NCI-H1092 treated with DMSO at 0.1 percent for 48 hours (cell line): ENCODE results near the gene OR7A10.

Experiments used
- DNase-seq: peaks from one replicate; lab custom pipeline; 2025; lab: John Stamatoyannopoulos, UW

OR7A10 gene

GRCh38 chr19:14848822-14849221 is at the start of gene OR7A10:
OR7A10 (minus strand) TSS chr19:14848922; CDS start chr19:14841877, 7,045 bp downstream.
- no peak for DNase-seq

GRCh38 chr19:14890643-14891379 is 42.1 kb upstream of the OR7A10 start:
- DNase-seq = no peak

- no peak for DNase-seq
These were observed 41.4 kb upstream of the OR7A10 start for GRCh38 chr19:14889994-14890642.

- DNase-seq = no peak
These were observed 37.3 kb upstream of the OR7A10 start, which contains the start of gene OR7A17 for GRCh38 chr19:14886032-14886431. OR7A17 (minus strand) TSS chr19:14886132; CDS start chr19:14881355, 4,777 bp downstream.

DNA sequence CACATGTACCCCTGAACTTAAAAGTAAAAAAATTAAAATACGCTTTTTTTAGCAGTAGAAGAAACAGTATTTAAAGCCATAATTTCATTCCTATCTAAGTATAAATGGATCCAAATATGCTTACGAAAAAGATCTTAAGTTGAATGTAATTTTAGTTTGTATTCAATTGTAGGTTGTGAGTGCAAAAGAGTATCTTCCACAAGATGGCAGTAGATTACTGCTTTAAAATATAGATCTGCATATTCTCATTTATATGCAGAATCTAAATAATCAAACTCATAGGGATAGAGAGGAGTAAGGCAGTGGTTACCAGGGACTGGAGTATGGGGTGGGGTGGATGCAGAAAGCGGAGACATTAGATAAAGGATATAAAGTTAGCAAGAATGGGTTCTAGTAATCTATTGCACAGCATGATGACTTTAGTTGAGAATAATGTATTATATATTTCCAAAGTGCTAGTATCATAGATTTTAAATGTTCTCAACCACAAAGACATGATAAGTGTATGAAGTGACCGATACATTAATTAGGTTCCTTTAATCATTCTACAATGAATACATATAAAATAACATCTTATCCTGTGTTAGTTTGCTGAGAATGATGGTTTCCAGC is 23.0 kb upstream of the OR7A10 start:
- DNase-seq = peak; percentile 4

DNA sequence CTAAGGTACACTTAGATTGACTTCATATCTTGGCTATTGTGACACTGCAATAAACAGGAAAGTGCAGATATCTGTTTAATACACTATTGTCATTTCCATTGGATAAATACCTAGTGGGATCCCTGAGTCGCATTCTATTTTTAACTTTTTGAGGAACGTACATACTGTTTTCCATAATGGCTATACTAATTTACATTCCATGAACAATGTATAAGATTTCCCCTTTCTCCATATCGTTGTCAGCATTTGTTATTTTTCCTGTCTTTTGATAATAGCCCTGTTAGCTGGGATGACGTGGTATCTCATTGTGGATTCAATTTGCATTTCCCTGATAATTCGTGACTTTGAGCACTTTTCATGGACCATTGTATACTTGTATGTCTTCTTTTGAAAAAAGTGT is 19.8 kb upstream of the OR7A10 start:
- DNase-seq = no peak

GRCh38 chr19:14843578-14843977 is 5.1 kb downstream of the OR7A10 start:
- no peak for DNase-seq

GRCh38 chr19:14843169-14843568 is 5.6 kb downstream of the OR7A10 start:
- no peak for DNase-seq

- DNase-seq = no peak
These were observed 8.5 kb downstream of the OR7A10 start for GRCh38 chr19:14840206-14840605.

- DNase-seq = no peak
These were observed 11.3 kb downstream of the OR7A10 start for GRCh38 chr19:14837391-14837790.

GRCh38 chr19:14835011-14835410 is 13.7 kb downstream of the OR7A10 start, which contains the start of the genes OR7A5 and OR7C1:
OR7A5 (minus strand) TSS chr19:14835185; CDS start chr19:14828241, 6,944 bp downstream.
OR7C1 (minus strand) TSS chr19:14835185; CDS start chr19:14800136, 35,049 bp downstream.
- DNase-seq = no peak

DNA sequence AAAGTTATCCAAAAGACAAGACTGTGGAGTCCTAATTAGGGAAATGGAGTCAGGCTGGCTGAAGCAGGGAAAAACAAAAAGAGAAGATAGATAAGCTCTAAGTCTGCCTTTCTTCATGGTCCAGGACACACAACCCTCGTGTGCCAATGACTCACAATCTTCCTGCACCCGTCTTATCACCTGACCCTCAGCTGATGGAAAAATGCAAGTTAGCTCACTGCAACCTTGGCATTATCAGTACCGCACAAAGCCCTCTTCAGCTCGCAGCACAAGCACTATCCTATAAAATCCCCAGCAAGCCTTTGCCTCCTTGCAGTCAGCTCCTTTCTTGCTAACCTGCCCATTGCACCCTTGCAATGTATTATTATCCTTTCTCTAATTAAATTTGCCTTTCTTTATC is 18.0 kb downstream of the OR7A10 start:
- DNase-seq = no peak

DNA sequence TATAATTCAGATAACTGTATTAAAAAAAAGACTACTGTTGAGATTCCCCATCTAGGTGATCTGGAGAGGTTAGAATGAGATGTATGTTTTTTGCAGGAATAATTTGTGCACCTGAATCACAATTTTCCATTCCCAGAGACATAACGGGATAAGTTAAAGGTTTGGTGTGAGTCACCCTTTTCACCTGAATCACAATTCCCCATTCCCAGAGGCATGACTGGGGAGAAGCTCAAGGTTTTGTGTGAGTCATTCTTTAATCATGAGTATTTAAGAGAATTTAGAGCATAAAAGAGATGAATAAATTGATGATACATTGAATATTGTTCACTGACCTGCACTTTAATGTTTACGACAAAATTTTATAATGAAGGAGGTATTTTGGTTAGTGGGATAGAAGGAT is 22.7 kb downstream of the OR7A10 start:
- no peak for DNase-seq

DNA sequence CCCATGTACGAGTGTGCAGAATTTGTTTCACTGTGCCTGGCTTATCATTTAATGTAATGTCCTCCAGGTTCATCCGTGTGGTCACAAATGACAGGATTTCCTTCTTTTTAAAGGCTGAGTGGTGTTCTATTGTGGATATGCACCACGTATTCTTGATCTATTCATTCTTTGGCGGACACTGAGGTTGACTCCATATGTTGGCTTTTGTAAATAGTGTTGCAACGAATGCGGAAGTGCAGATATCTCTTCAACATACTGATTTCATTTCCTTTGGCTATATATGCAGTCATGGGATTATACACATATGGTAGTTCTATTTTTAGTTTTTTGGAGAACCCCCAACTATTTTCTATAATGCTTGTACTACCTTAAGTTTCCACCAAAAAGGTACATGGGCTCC is 26.8 kb downstream of the OR7A10 start:
- DNase-seq = no peak

GRCh38 chr19:14818588-14818987 is 30.1 kb downstream of the OR7A10 start:
- no peak for DNase-seq

- DNase-seq = no peak
These were observed 31.7 kb downstream of the OR7A10 start for GRCh38 chr19:14817052-14817451.

GRCh38 chr19:14814982-14815652 is 33.6 kb downstream of the OR7A10 start:
- DNase-seq = no peak

- DNase-seq = no peak
These were observed 39.3 kb downstream of the OR7A10 start for GRCh38 chr19:14809272-14810057.

- DNase-seq = no peak
These were observed 44.0 kb downstream of the OR7A10 start for GRCh38 chr19:14804765-14805164.

DNA sequence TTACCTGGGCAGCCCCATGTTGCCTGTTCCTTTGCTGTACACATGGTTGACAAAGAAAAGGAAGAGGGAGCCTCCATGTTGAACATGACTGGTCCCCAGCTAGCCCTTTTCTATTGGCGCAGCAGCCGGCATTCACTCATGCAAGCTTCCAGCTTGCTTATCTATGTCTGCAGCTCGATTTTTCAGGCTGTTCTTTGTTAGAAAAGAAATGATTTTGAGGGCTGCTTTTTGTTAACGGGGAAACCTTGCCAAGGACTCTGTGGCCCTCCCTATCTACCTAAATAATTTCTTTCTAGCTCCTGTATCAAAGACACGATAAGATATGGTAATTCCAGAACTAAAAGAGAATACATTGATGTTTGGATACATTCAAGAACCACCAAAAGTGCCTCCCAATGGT is 50.0 kb downstream of the OR7A10 start:
- no peak for DNase-seq

DNA sequence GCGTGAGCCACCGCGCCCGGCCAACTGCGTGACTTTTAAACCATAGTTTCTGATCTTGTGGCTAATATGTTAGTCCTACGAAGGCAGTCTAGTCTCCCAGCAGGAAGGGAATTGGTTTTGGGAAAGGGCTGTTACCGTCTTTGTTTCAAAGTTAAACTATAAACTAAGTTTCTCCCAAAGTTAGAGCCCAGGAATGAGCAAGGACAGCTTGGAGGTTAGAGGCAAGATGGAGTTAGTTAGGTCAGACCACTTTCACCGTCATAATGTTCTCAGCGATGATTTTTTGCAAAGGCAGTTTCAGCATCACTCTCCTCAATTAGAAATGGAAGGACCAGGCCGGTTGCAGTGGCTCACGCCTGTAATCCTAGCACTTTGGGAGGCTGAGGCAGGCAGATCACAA is 52.7 kb downstream of the OR7A10 start:
- no peak for DNase-seq
